HG03064 (cell line): ENCODE results near the gene MAGEC3.

ENCODE experiments used
- ATAC-seq: cut with Tn5 transposase; IDR thresholded peaks from one replicate; pipeline ENCODE4 v1.9.1; 2021; ENCODE audit warnings: low read depth; ENCODE audit not compliant: unreplicated experiment

Gene MAGEC3

GRCh38 chrX:141941234-141941633, 103.1 kb downstream of the MAGEC3 start:
- no peak for ATAC-seq

- ATAC-seq: no peak
These were observed 107.3 kb downstream of the MAGEC3 start for GRCh38 chrX:141945426-141945825.

- no peak for ATAC-seq
These were observed 109.2 kb downstream of the MAGEC3 start for GRCh38 chrX:141947350-141947749.
